Measurements from ENCODE around the gene AHCYL1.
A peak's percentile ranks its signal among the peaks of the same experiment; 100 is the strongest.

AHCYL1 gene

GRCh38 chr1:109985247-109986053, 885 bp downstream of the AHCYL1 start:
- Histone ChIP-seq H3K9me3 (ENCODE audit: control insufficient read depth in 2 of 2, low read length in 2 of 2) (no peaks in the 10 kb centered on the region), H3K27me3 (ENCODE audit: control insufficient read depth in 1 of 2, insufficient read depth in 2 of 2, low read length in 2 of 2) (no peaks in the 10 kb centered on the region), H3K4me3 (ENCODE audit: low read length in 2 of 2) (peak overlapping the region; percentile 83 to 92), H3K27ac (ENCODE audit: low read length) (peak overlapping the region; percentile 92), H3K9ac (ENCODE audit: low read length in 2 of 2) (peak overlapping the region; percentile 94 to 95), H3K4me1 (ENCODE audit: control insufficient read depth, insufficient read depth, low read length) (peaks cover 36% of the 10 kb centered on the region), H3K36me3 (ENCODE audit: control insufficient read depth in 2 of 2, insufficient read depth in 2 of 2, low read length in 2 of 2) (no peaks in the 10 kb centered on the region)

- no peak overlapping the region for H3K27ac ChIP-seq (ENCODE audit: low read length)
- peaks cover 41% of the 10 kb centered on the region for H3K4me1 ChIP-seq (ENCODE audit: control insufficient read depth, insufficient read depth, low read length)
- no peaks in the 10 kb centered on the region for H3K9me3 ChIP-seq (ENCODE audit: control insufficient read depth in 2 of 2, low read length in 2 of 2)
- H3K9ac ChIP-seq (ENCODE audit: low read length in 2 of 2) = peak overlapping the region; percentile 94 to 95
- peak overlapping the region; percentile 83 to 92 for H3K4me3 ChIP-seq (ENCODE audit: low read length in 2 of 2)
- no peaks in the 10 kb centered on the region for H3K27me3 ChIP-seq (ENCODE audit: control insufficient read depth in 1 of 2, insufficient read depth in 2 of 2, low read length in 2 of 2)
- no peaks in the 10 kb centered on the region for H3K36me3 ChIP-seq (ENCODE audit: control insufficient read depth in 2 of 2, insufficient read depth in 2 of 2, low read length in 2 of 2)
Measured at GRCh38 chr1:109986054-109986444, 1.5 kb downstream of the AHCYL1 start.

- H3K4me3 ChIP-seq (ENCODE audit: low read length in 2 of 2) = no peak overlapping the region
- no peaks in the 10 kb centered on the region for H3K27me3 ChIP-seq (ENCODE audit: control insufficient read depth in 1 of 2, insufficient read depth in 2 of 2, low read length in 2 of 2)
- no peaks in the 10 kb centered on the region for H3K9me3 ChIP-seq (ENCODE audit: control insufficient read depth in 2 of 2, low read length in 2 of 2)
- H3K4me1 ChIP-seq (ENCODE audit: control insufficient read depth, insufficient read depth, low read length) = peaks cover 43% of the 10 kb centered on the region
- no peak overlapping the region for H3K9ac ChIP-seq (ENCODE audit: low read length in 2 of 2)
- H3K36me3 ChIP-seq (ENCODE audit: control insufficient read depth in 2 of 2, insufficient read depth in 2 of 2, low read length in 2 of 2) = no peaks in the 10 kb centered on the region
- no peak overlapping the region for H3K27ac ChIP-seq (ENCODE audit: low read length)
Measured at GRCh38 chr1:109988349-109988914, 3.9 kb downstream of the AHCYL1 start.

GRCh38 chr1:109989506-109990301, 5.1 kb downstream of the AHCYL1 start:
- Histone ChIP-seq H3K27ac (ENCODE audit: low read length) (no peak overlapping the region), H3K9me3 (ENCODE audit: control insufficient read depth in 2 of 2, low read length in 2 of 2) (no peaks in the 10 kb centered on the region), H3K4me3 (ENCODE audit: low read length in 2 of 2) (no peak overlapping the region), H3K36me3 (ENCODE audit: control insufficient read depth in 2 of 2, insufficient read depth in 2 of 2, low read length in 2 of 2) (no peaks in the 10 kb centered on the region), H3K9ac (ENCODE audit: low read length in 2 of 2) (no peak overlapping the region), H3K27me3 (ENCODE audit: control insufficient read depth in 1 of 2, insufficient read depth in 2 of 2, low read length in 2 of 2) (no peaks in the 10 kb centered on the region), H3K4me1 (ENCODE audit: control insufficient read depth, insufficient read depth, low read length) (peaks cover 38% of the 10 kb centered on the region)

- Histone ChIP-seq H3K9ac (ENCODE audit: low read length in 2 of 2) (no peak overlapping the region), H3K27ac (ENCODE audit: low read length) (no peak overlapping the region), H3K36me3 (ENCODE audit: control insufficient read depth in 2 of 2, insufficient read depth in 2 of 2, low read length in 2 of 2) (no peaks in the 10 kb centered on the region), H3K27me3 (ENCODE audit: control insufficient read depth in 1 of 2, insufficient read depth in 2 of 2, low read length in 2 of 2) (no peaks in the 10 kb centered on the region), H3K4me3 (ENCODE audit: low read length in 2 of 2) (no peak overlapping the region), H3K4me1 (ENCODE audit: control insufficient read depth, insufficient read depth, low read length) (peaks cover 43% of the 10 kb centered on the region), H3K9me3 (ENCODE audit: control insufficient read depth in 2 of 2, low read length in 2 of 2) (no peaks in the 10 kb centered on the region)
Measured at GRCh38 chr1:109990302-109990653, 5.7 kb downstream of the AHCYL1 start.

- Histone ChIP-seq H3K4me3 (ENCODE audit: low read length in 2 of 2) (no peak overlapping the region), H3K9ac (ENCODE audit: low read length in 2 of 2) (no peak overlapping the region), H3K4me1 (ENCODE audit: control insufficient read depth, insufficient read depth, low read length) (peaks cover 35% of the 10 kb centered on the region), H3K9me3 (ENCODE audit: control insufficient read depth in 2 of 2, low read length in 2 of 2) (no peaks in the 10 kb centered on the region), H3K36me3 (ENCODE audit: control insufficient read depth in 2 of 2, insufficient read depth in 2 of 2, low read length in 2 of 2) (peaks cover 0 to under 1% of the 10 kb centered on the region in 2 donors), H3K27ac (ENCODE audit: low read length) (peak overlapping the region; percentile 8), H3K27me3 (ENCODE audit: control insufficient read depth in 1 of 2, insufficient read depth in 2 of 2, low read length in 2 of 2) (no peaks in the 10 kb centered on the region)
Measured at GRCh38 chr1:109991400-109991925, 6.9 kb downstream of the AHCYL1 start.

GRCh38 chr1:109993885-109994284, 9.3 kb downstream of the AHCYL1 start:
- peaks cover 0 to 3% of the 10 kb centered on the region in 2 donors for H3K36me3 ChIP-seq (ENCODE audit: control insufficient read depth in 2 of 2, insufficient read depth in 2 of 2, low read length in 2 of 2)
- no peaks in the 10 kb centered on the region for H3K27me3 ChIP-seq (ENCODE audit: control insufficient read depth in 1 of 2, insufficient read depth in 2 of 2, low read length in 2 of 2)
- peak overlapping the region; percentile 68 for H3K27ac ChIP-seq (ENCODE audit: low read length)
- H3K4me3 ChIP-seq (ENCODE audit: low read length in 2 of 2) = peak overlapping the region; percentile 3 to 12
- peaks cover 39% of the 10 kb centered on the region for H3K4me1 ChIP-seq (ENCODE audit: control insufficient read depth, insufficient read depth, low read length)
- peak overlapping the region in 1 of 2 donors; percentile 12 for H3K9ac ChIP-seq (ENCODE audit: low read length in 2 of 2)
- H3K9me3 ChIP-seq (ENCODE audit: control insufficient read depth in 2 of 2, low read length in 2 of 2) = no peaks in the 10 kb centered on the region

- Histone ChIP-seq H3K9ac (ENCODE audit: low read length in 2 of 2) (no peak overlapping the region), H3K9me3 (ENCODE audit: control insufficient read depth in 2 of 2, low read length in 2 of 2) (no peaks in the 10 kb centered on the region), H3K4me1 (ENCODE audit: control insufficient read depth, insufficient read depth, low read length) (peaks cover 39% of the 10 kb centered on the region), H3K27me3 (ENCODE audit: control insufficient read depth in 1 of 2, insufficient read depth in 2 of 2, low read length in 2 of 2) (no peaks in the 10 kb centered on the region), H3K27ac (ENCODE audit: low read length) (peak overlapping the region; percentile 68), H3K4me3 (ENCODE audit: low read length in 2 of 2) (no peak overlapping the region), H3K36me3 (ENCODE audit: control insufficient read depth in 2 of 2, insufficient read depth in 2 of 2, low read length in 2 of 2) (peaks cover 0 to 3% of the 10 kb centered on the region in 2 donors)
Measured at GRCh38 chr1:109994654-109995053, 10.1 kb downstream of the AHCYL1 start.

- Histone ChIP-seq H3K9me3 (ENCODE audit: control insufficient read depth in 2 of 2, low read length in 2 of 2) (no peaks in the 10 kb centered on the region), H3K27ac (ENCODE audit: low read length) (no peak overlapping the region), H3K4me1 (ENCODE audit: control insufficient read depth, insufficient read depth, low read length) (peaks cover 34% of the 10 kb centered on the region), H3K9ac (ENCODE audit: low read length in 2 of 2) (no peak overlapping the region), H3K4me3 (ENCODE audit: low read length in 2 of 2) (no peak overlapping the region), H3K27me3 (ENCODE audit: control insufficient read depth in 1 of 2, insufficient read depth in 2 of 2, low read length in 2 of 2) (no peaks in the 10 kb centered on the region), H3K36me3 (ENCODE audit: control insufficient read depth in 2 of 2, insufficient read depth in 2 of 2, low read length in 2 of 2) (peaks cover 0 to 3% of the 10 kb centered on the region in 2 donors)
Measured at GRCh38 chr1:109995536-109995935, 11.0 kb downstream of the AHCYL1 start.

- Histone ChIP-seq H3K4me3 (ENCODE audit: low read length in 2 of 2) (no peak overlapping the region), H3K27me3 (ENCODE audit: control insufficient read depth in 1 of 2, insufficient read depth in 2 of 2, low read length in 2 of 2) (no peaks in the 10 kb centered on the region), H3K4me1 (ENCODE audit: control insufficient read depth, insufficient read depth, low read length) (peaks cover 26% of the 10 kb centered on the region), H3K27ac (ENCODE audit: low read length) (no peak overlapping the region), H3K36me3 (ENCODE audit: control insufficient read depth in 2 of 2, insufficient read depth in 2 of 2, low read length in 2 of 2) (peaks cover 0 to 3% of the 10 kb centered on the region in 2 donors), H3K9ac (ENCODE audit: low read length in 2 of 2) (no peak overlapping the region), H3K9me3 (ENCODE audit: control insufficient read depth in 2 of 2, low read length in 2 of 2) (no peaks in the 10 kb centered on the region)
Measured at GRCh38 chr1:109996476-109996875, 11.9 kb downstream of the AHCYL1 start.

Data from stomach smooth muscle (tissue), 2 donors.